ENCODE measurements around the gene CHSY1.

The CHSY1 gene

DNA sequence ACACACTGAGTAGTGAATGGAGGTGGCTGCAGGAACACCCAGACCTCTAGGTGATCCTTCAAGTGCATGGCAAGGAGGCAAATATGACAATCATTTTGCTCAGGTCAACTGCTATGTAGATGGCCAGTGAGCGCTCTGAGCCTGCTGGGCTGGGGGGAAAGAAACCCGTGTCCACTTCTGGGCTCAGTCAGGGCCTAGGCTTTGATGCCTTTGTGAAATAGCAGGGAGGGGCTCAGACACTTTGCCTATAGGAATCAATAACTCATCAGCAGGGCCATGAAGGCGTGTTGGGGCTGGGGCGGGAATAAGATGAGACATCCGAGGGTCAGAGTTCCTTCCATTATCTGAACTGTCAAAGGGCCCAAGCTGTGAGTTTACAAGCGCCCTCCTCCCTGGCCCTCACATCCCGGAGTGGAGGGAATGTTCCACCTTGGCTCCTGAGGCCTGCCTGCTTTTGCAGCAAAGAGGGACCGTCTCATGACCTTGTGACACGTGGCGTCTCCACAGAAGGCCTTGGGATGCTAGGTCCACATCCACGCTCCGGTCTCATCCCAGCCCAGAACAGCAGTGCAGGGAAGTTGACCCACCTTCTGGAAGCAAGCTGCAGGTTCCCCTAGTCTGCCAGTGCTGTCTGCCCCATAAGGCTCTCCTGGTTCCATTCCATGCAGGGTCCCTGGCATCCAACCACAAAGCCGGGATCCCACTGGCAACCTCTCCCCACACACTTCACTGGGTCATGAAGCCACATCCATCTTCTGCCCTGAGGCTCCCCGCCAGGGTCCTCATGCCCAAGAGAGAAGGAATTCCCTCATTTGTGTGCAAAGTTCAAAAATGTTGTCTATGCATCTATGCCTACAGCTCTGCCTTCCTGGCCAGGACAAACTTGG lies 78.4 kb downstream of the CHSY1 start:
- no peak for DNase-seq (ENCODE audit: low read depth in 1 of 2, low spot score in 1 of 2)

DNA sequence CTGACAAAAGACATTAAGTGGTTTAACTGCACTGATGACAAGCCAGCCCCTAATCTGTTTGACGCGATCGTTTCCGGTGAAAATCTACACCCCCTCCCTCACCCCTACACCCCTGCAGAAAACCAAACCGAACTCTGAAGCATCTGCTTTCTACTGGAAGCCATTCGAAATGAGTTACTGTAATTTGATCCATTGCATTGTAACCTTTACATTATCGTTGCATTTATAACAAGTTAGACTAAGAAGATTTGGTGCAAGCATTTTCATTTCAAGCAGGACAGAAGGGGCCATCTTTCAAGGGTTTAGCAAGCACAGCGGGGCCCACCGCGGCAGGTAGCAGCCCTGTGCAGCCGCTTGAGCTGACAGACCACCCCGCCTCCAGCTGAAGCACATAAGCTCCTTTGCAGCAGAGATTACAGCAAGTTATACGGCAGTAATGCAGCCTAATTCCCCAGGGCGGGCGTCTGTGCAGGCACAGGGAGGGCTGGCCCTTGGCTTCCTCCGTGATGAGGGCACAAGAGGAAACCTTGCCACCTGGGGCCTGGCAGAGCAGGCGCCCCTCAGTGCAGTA lies 79.3 kb downstream of the CHSY1 start:
- DNase-seq (ENCODE audit: low read depth in 1 of 2, low spot score in 1 of 2) = no peak

DNA sequence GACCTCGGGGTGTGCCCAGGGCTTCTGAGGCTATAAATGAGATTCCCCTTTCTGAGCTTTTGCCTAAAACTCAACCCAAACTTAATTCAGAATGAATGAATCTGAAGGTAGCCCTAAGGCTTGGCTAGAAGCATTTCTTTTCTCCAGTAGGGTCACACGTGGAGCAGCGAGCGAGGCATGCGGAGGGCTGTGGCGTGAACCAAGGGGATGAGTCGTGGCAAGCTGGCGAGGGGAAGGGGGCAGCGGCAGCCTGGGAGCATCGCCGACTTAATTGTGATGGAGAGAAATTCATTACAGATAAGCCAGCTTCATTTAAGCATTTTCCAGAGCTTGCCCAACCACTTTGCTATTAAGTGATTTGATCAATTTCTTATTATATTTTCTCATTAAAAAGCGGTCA lies 79.9 kb downstream of the CHSY1 start:
- no peak for DNase-seq (ENCODE audit: low read depth in 1 of 2, low spot score in 1 of 2)

- no peak for DNase-seq (ENCODE audit: low read depth in 1 of 2, low spot score in 1 of 2)
These were observed 81.1 kb downstream of the CHSY1 start for GRCh38 chr15:101170568-101171350.

DNA sequence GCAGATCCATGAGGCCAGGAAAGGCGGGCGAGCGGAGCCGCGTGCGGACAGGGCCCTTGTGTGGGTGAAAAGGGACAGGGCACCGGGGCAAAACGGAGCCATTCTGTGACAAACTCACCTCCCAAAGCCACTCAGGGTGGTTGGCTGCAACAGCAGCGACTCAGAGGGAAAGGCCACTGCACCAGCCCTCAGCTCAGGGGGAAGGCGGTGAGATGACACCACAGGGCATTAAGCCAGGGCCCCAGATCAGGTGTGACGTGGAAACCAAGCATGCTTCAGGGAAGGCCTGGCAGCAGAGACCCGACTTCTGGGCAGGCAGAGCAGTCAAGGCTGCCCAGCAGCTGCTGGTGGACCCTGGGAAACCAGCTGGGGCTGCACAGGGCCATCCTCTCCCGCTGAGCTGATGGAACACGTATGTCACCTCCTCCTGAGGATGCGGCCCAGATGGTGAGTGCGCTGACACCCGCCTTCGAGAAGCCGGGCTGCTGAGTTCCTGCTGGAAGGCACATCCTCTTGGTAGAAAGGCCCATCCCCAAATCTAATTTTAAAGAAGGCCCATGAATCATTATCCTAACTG lies 82.3 kb downstream of the CHSY1 start:
- DNase-seq (ENCODE audit: low read depth in 1 of 2, low spot score in 1 of 2) = no peak

DNA sequence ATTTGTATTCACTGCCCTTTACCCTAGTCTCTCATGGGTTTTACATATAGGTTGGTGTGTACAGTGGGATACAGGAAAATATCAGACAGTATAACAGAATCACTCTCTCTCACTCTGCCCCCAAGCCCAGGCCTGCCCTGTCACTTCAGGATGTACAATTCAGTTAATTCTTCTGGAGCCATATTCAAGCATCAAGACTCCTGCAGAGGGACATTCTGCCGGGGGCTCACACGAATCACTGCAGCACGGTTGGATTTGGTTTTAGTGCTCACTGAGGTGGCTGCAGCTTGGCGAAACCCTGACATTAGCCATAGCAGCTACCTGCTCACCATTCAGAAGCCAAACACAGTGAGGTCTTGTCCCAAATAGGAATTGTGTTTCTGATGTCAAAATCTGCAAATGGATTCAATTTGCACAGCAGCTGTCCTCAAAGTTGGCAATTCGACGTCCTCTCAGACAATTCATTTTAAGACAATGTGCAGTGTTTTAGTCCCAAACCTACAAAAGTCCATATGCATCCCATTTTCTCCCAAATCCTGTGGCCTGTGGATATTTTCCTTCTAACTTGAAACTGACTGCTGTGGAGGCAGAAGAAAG lies 82.9 kb downstream of the CHSY1 start:
- DNase-seq (ENCODE audit: low read depth in 1 of 2, low spot score in 1 of 2) = no peak

- DNase-seq (ENCODE audit: low read depth in 1 of 2, low spot score in 1 of 2) = no peak
These were observed 83.4 kb downstream of the CHSY1 start for GRCh38 chr15:101168463-101168824.

- DNase-seq (ENCODE audit: low read depth in 1 of 2, low spot score in 1 of 2) = peak; percentile 21 to 27
These were observed 83.9 kb downstream of the CHSY1 start for GRCh38 chr15:101167753-101168462.

- DNase-seq (ENCODE audit: low read depth in 1 of 2, low spot score in 1 of 2) = no peak
These were observed 84.5 kb downstream of the CHSY1 start for GRCh38 chr15:101167411-101167752.

GRCh38 chr15:101165905-101166471 lies 85.9 kb downstream of the CHSY1 start:
- no peak for DNase-seq (ENCODE audit: low read depth in 1 of 2, low spot score in 1 of 2)

GRCh38 chr15:101162701-101163483 lies 89.0 kb downstream of the CHSY1 start:
- no peak for DNase-seq (ENCODE audit: low read depth in 1 of 2, low spot score in 1 of 2)

GRCh38 chr15:101161656-101162055 lies 90.2 kb downstream of the CHSY1 start:
- no peak for DNase-seq (ENCODE audit: low read depth in 1 of 2, low spot score in 1 of 2)

- DNase-seq (ENCODE audit: low read depth in 1 of 2, low spot score in 1 of 2) = no peak
These were observed 91.7 kb downstream of the CHSY1 start for GRCh38 chr15:101159936-101160815.

- DNase-seq (ENCODE audit: low read depth in 1 of 2, low spot score in 1 of 2) = no peak
These were observed 92.5 kb downstream of the CHSY1 start for GRCh38 chr15:101159096-101159935.

DNA sequence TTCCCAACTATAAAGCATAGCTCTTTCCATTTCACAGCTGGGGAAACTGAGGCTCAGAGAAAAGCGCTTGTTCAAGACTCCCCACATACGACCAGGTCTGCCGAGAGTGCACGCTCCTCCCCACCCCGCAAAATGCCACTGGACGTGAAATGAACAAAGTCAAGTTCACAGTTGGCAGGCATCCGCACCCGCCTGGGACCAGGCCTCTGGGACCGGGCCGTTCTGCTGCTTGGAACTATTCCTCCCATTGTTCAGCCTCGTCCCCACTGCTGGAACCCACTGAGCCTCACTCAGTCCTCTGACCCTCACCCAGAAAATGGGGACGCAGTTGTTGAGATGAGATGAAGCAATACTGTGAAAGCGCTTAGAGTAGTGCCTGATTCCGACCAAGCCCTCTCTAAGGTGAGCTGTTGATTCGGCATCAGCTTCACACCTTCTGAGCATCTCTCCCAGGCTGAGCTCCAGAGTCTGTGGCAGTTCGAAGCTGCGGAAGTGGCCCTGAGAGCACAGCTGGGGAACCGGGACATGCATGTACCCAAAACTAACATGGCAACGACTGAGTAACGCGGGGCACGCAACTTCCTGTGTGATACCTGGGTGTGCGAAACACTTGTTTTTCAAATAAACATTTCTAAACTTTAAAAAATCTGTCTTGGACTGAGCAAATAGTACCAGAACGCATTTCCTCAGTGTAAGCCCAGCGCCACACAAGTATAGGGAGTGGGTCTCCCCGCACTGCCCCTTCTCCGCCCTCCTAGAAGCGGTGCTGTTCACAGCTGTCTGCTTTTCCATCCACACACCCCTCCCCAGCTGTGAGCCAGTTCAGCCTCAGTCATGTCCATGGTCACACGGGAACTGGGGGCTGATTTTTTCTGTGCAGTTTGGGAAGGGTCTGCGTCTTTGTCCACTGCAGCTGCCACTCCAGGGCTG lies 93.4 kb downstream of the CHSY1 start:
- no peak for DNase-seq (ENCODE audit: low read depth in 1 of 2, low spot score in 1 of 2)

- no peak for DNase-seq (ENCODE audit: low read depth in 1 of 2, low spot score in 1 of 2)
These were observed 94.1 kb downstream of the CHSY1 start for GRCh38 chr15:101157721-101158120.

All from activated T-helper 1 cell treated with anti-CD3 and anti-CD28 coated beads, Interleukin-2, amount 50 U/mL, for 16 hours (primary cell).